A549 (cell line): Measurements from ENCODE around the gene GRID1.

Experiments
- BHLHE40 ChIP-seq: IDR thresholded peaks from 2 replicates; pipeline ENCODE4 v1.6.1; 2012; ENCODE audit warnings: low read depth, low read length, inconsistent platforms
- EP300 ChIP-seq, 2 experiments: fragments of >200 bp; sonication (Bioruptor Twin); formaldehyde crosslinking; IDR thresholded peaks; 2 replicates in 1 of 2; 3 replicates in 1 of 2; pipeline ENCODE4 v1.6.1; 2016 to 2017
- JUNB ChIP-seq: fragments of >200 bp; sonication (Bioruptor Twin); formaldehyde crosslinking; IDR thresholded peaks from 2 replicates; pipeline ENCODE4 v1.6.1; 2016
- MAFK ChIP-seq: fragments of 450-650 bp; IDR thresholded peaks from 2 replicates; pipeline ENCODE4 v1.6.1; 2014; ENCODE audit not compliant: partially characterized antibody
- MAZ ChIP-seq: fragments of 150-350 bp; IDR thresholded peaks from 2 replicates; pipeline ENCODE4 v1.6.1; 2014; ENCODE audit warnings: antibody characterized with exemption, low read depth, low read length, borderline replicate concordance
- NR3C1 ChIP-seq: fragments of >200 bp; sonication (Bioruptor Twin); formaldehyde crosslinking; IDR thresholded peaks from 3 replicates; pipeline ENCODE4 v1.6.1; 2017
- POLR2A ChIP-seq: IDR thresholded peaks from 2 replicates; pipeline ENCODE4 v1.6.1; 2012; ENCODE audit warnings: mild to moderate bottlenecking, low read length
- RAD21 ChIP-seq, 2 experiments: fragments of >200 bp in 1 of 2; sonication (Bioruptor Twin) in 1 of 2; formaldehyde crosslinking in 1 of 2; IDR thresholded peaks in 1 of 2; conservative IDR thresholded peaks in 1 of 2; 2 replicates in 1 of 2; 3 replicates in 1 of 2; pipeline ENCODE4 v1.6.1; 2012 to 2018; ENCODE audit warnings: inconsistent platforms in 1 of 2
- REST ChIP-seq: fragments of 200-600 bp; sonication (generic); IDR thresholded peaks from 2 replicates; pipeline ENCODE4 v1.6.1; 2016; ENCODE audit warnings: antibody characterized with exemption, mild to moderate bottlenecking, moderate library complexity
- RFX5 ChIP-seq: fragments of 450-650 bp; IDR thresholded peaks from 2 replicates; pipeline ENCODE4 v1.7.1; 2014; ENCODE audit warnings: antibody characterized with exemption, mild to moderate bottlenecking, moderate library complexity
- SMC3 ChIP-seq: fragments of >200 bp; sonication (Bioruptor Twin); formaldehyde crosslinking; IDR thresholded peaks from 3 replicates; pipeline ENCODE4 v1.6.1; 2018; ENCODE audit warnings: inconsistent platforms
- ZFP36 ChIP-seq: fragments of 450-650 bp; IDR thresholded peaks from 2 replicates; pipeline ENCODE4 v1.6.1; 2014; ENCODE audit warnings: borderline replicate concordance; ENCODE audit not compliant: partially characterized antibody
- TF ChIP-seq, protein P1 (sequence below): fragments of >200 bp; sonication (Bioruptor Twin); formaldehyde crosslinking; IDR thresholded peaks from 3 replicates; pipeline ENCODE4 v1.5.1; 2016
- TF ChIP-seq, protein P2 (sequence below): fragments of >200 bp; sonication (Bioruptor Twin); formaldehyde crosslinking; IDR thresholded peaks from 3 replicates; pipeline ENCODE4 v1.6.1; 2016

DNA sequence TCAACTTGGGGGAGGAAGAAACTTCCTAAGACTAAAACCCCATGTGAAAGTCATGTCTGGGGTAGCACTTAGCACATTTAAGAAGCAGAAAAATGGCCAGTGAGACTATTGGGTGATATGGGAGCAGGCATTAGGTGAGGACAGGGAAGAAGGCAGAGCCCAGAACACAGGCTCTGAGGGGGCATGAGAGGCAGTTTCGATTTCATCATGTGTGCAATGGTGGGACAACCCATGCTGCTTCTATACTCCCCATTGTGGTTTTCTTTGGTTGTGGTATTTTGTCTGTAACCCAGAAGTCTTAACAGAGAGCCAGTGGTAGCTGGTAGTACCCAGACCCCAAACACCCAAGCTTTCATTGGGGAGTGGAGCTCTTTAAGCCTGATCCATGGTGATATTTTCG is 752.0 kb downstream of the GRID1 start:
- TF ChIP-seq, protein P1, sequence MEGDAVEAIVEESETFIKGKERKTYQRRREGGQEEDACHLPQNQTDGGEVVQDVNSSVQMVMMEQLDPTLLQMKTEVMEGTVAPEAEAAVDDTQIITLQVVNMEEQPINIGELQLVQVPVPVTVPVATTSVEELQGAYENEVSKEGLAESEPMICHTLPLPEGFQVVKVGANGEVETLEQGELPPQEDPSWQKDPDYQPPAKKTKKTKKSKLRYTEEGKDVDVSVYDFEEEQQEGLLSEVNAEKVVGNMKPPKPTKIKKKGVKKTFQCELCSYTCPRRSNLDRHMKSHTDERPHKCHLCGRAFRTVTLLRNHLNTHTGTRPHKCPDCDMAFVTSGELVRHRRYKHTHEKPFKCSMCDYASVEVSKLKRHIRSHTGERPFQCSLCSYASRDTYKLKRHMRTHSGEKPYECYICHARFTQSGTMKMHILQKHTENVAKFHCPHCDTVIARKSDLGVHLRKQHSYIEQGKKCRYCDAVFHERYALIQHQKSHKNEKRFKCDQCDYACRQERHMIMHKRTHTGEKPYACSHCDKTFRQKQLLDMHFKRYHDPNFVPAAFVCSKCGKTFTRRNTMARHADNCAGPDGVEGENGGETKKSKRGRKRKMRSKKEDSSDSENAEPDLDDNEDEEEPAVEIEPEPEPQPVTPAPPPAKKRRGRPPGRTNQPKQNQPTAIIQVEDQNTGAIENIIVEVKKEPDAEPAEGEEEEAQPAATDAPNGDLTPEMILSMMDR: no peak
- TF ChIP-seq JUNB (no peak), REST (no peak), POLR2A (no peak), RAD21 (conservative IDR thresholded peaks at IDR 0.05 in 1 of 2, IDR thresholded peaks at IDR 0.05 in 1 of 2) (no peak), SMC3 (no peak), NR3C1 (no peak), EP300 (IDR thresholded peaks at IDR 0.05) (no peak), ZFP36 (no peak), BHLHE40 (no peak), MAZ (no peak), RFX5 (no peak), MAFK (no peak)
- TF ChIP-seq, protein P2, sequence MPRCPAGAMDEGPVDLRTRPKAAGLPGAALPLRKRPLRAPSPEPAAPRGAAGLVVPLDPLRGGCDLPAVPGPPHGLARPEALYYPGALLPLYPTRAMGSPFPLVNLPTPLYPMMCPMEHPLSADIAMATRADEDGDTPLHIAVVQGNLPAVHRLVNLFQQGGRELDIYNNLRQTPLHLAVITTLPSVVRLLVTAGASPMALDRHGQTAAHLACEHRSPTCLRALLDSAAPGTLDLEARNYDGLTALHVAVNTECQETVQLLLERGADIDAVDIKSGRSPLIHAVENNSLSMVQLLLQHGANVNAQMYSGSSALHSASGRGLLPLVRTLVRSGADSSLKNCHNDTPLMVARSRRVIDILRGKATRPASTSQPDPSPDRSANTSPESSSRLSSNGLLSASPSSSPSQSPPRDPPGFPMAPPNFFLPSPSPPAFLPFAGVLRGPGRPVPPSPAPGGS: no peak
